GM12878 (cell line): ENCODE measurements around the gene HINFP. TPM values are rescaled to one million over a fixed set of nuclear protein-coding genes. Genes with fewer than 3 reads are reported as not detected.

Experiments
- ATAC-seq: fragments of 200-7000 bp; cut with Tn5 transposase; 3 replicates; pipeline ENCODE4 v1.9.1; 2020; ENCODE audit warnings: mild to moderate bottlenecking, moderate library complexity
- BruUV-seq: library from RNA; stranded (reverse); fragments of 400-500 nt; replicated peaks from 2 replicates; lab custom pipeline; 2021; lab: Mats Ljungman, UMichigan
- CTCF ChIA-PET: fragments of 300-600 bp; sonication (Branson Sonifier 250); formaldehyde crosslinking; extraction: SDS; loops from one replicate; lab custom pipeline; 2021; ENCODE audit warnings: inconsistent platforms; lab: Yijun Ruan, JAX
- POLR2A ChIA-PET: fragments of 350-600 bp; formaldehyde crosslinking; extraction: SDS; loops from one replicate; lab custom pipeline; 2021; ENCODE audit warnings: inconsistent platforms; lab: Charles Lee
- RAD21 ChIA-PET: fragments of 300-600 bp; sonication (Branson Sonifier 250); formaldehyde crosslinking; loops from one replicate; lab custom pipeline; 2023; ENCODE audit warnings: antibody characterized with exemption; ENCODE audit not compliant: unreplicated experiment; lab: Charles Lee
- SMC1A ChIA-PET: fragments of 300-600 bp; sonication (Branson Sonifier 250); formaldehyde crosslinking; loops from one replicate; lab custom pipeline; 2023; ENCODE audit not compliant: unreplicated experiment, uncharacterized antibody; lab: Charles Lee
- DNase-seq: peaks from one replicate; pipeline ENCODE4 v3.0.0-alpha.2; 2011; ENCODE audit warnings: low read depth, low spot score
- FAIRE-seq: peaks from 3 replicates; lab custom pipeline; 2011; peaks lifted over from hg19 to GRCh38; lab: Jason Lieb, UNC
- H2AFZ ChIP-seq: 2 replicates; pipeline ENCODE4 v1.6.0; 2011; ENCODE audit warnings: low read depth, low read length, control low read depth; ENCODE audit not compliant: control insufficient read depth
- H3K27ac ChIP-seq: 2 replicates; pipeline ENCODE4 v1.5.1; 2011; ENCODE audit warnings: control low read depth; ENCODE audit not compliant: control insufficient read depth, insufficient read depth
- H3K27me3 ChIP-seq, 2 experiments: replicated peaks in 1 of 2; 2 replicates each; pipeline versions ENCODE4 v1.6.0 to v1.6.1; 2011; ENCODE audit warnings: low read length in 1 of 2; ENCODE audit not compliant: control insufficient read depth in 2 of 2, insufficient read depth in 2 of 2
- H3K36me3 ChIP-seq, 2 experiments: 2 replicates each; pipeline ENCODE4 v1.5.1; 2011; ENCODE audit warnings: low read length in 1 of 2; ENCODE audit not compliant: control insufficient read depth in 2 of 2, insufficient read depth in 2 of 2
- H3K4me1 ChIP-seq: 2 replicates; pipeline ENCODE4 v1.6.1; 2011; ENCODE audit warnings: mild to moderate bottlenecking, low read length, moderate library complexity, mixed read lengths; ENCODE audit not compliant: control insufficient read depth, insufficient read depth
- H3K4me2 ChIP-seq: 2 replicates; pipeline ENCODE4 v1.6.0; 2011; ENCODE audit warnings: control low read depth; ENCODE audit not compliant: control insufficient read depth, insufficient read depth
- H3K4me3 ChIP-seq: fragments of 200-600 bp; sonication (generic); 2 replicates; pipeline ENCODE4 v1.5.1; 2016
- H3K79me2 ChIP-seq: 2 replicates; pipeline ENCODE4 v1.6.0; 2011; ENCODE audit warnings: low read length; ENCODE audit not compliant: control insufficient read depth, insufficient read depth
- H3K9ac ChIP-seq: 2 replicates; pipeline ENCODE4 v1.8.0; 2011; ENCODE audit warnings: low read length, control low read depth, mixed read lengths; ENCODE audit not compliant: control insufficient read depth, insufficient read depth
- H3K9me3 ChIP-seq: replicated peaks from 3 replicates; pipeline ENCODE4 v1.5.1; 2011; ENCODE audit warnings: mild to moderate bottlenecking, low read length; ENCODE audit not compliant: control insufficient read depth, insufficient read depth
- H4K20me1 ChIP-seq: 2 replicates; pipeline ENCODE4 v1.6.0; 2011; ENCODE audit not compliant: control insufficient read depth, insufficient read depth
- BRCA1 ChIP-seq: IDR thresholded peaks from 2 replicates; pipeline ENCODE4 v1.6.1; 2011; ENCODE audit warnings: low read depth, low read length, improper control_type of control experiment
- CTCF ChIP-seq, 3 experiments: IDR thresholded peaks in 2 of 3; conservative IDR thresholded peaks in 1 of 3; 2 replicates each; pipeline ENCODE4 v1.5.1; 2011; ENCODE audit warnings: low read depth in 3 of 3, low read length in 3 of 3, mild to moderate bottlenecking in 3 of 3, control low read depth in 2 of 3, moderate library complexity in 2 of 3, inconsistent platforms in 1 of 3, mixed read lengths in 1 of 3; ENCODE audit not compliant: control insufficient read depth in 2 of 3, insufficient read depth in 1 of 3; ENCODE audit errors: extremely low read depth in 1 of 3
- HDGF ChIP-seq: fragments of 450-650 bp; IDR thresholded peaks from 2 replicates; pipeline ENCODE4 v1.6.1; 2016; ENCODE audit warnings: antibody characterized with exemption
- POLR2A ChIP-seq: IDR thresholded peaks from 2 replicates; pipeline ENCODE4 v1.6.1; 2011; ENCODE audit warnings: low read depth, mild to moderate bottlenecking, low read length
- RELA ChIP-seq: fragments of 450-650 bp; IDR thresholded peaks from 2 replicates; pipeline ENCODE4 v1.8.0; 2014; ENCODE audit warnings: borderline replicate concordance; ENCODE audit not compliant: partially characterized antibody
- RUNX3 ChIP-seq: IDR thresholded peaks from 2 replicates; pipeline ENCODE4 v1.6.1; 2012; ENCODE audit warnings: low read length, inconsistent platforms
- SMC3 ChIP-seq: IDR thresholded peaks from 2 replicates; pipeline ENCODE4 v1.6.1; 2011; ENCODE audit warnings: low read length, improper control_type of control experiment, borderline replicate concordance
- ZBTB33 ChIP-seq: fragments of 450-650 bp; IDR thresholded peaks from 2 replicates; pipeline ENCODE4 v1.6.1; 2017; ENCODE audit warnings: mild to moderate bottlenecking
- WGBS: methylation state at CpG from one replicate; pipeline ENCODE4 v1.1.6; 2016; ENCODE audit warnings: low lambda C conversion rate; ENCODE audit not compliant: insufficient replicate concordance, insufficient coverage; ENCODE audit errors: missing lambda C conversion rate; 5-methylcytosine and 5-hydroxymethylcytosine counted together
- in situ Hi-C: fragments of 300-500 bp; cut with MboI; formaldehyde crosslinking; loops from 9 replicates; pipeline ENCODE4 v1.14.3; 2018; ENCODE audit warnings: mixed read lengths
- intact Hi-C: fragments of 100-400 bp; cut with micrococcal nuclease; formaldehyde crosslinking; loops from one replicate; pipeline ENCODE4 v1.14.2; 2022; ENCODE audit not compliant: unreplicated experiment
- polyA plus RNA-seq, 11 experiments: library from polyadenylated mRNA; depleted of rRNA in 4 of 11; unstranded in 6 of 11; stranded (reverse) in 5 of 11; fragments of >200 nt; fragmentation: Nextera tagmentation in 4 of 11; fragmentation: Illumina TruSeq in 1 of 11; extraction: Ambion mirVana in 4 of 11; extraction: Trizol in 1 of 11; gene quantifications; 1 replicate in 1 of 11; 2 replicates in 10 of 11; pipeline versions ENCODE4 v1.2.1 to v1.2.3, GENCODE V29; 2011 to 2016; ENCODE audit warnings: inconsistent platforms in 2 of 11, missing spikeins in 2 of 11, low read depth in 1 of 11
- total RNA-seq, 4 experiments: library from RNA; depleted of rRNA in 3 of 4; stranded (reverse); fragments of >200 nt in 3 of 4; fragmentation: Illumina TruSeq in 1 of 4; extraction: Trizol in 1 of 4; gene quantifications; 2 replicates each; pipeline versions ENCODE4 v1.2.1 to v1.2.3, GENCODE V29; 2013 to 2021

Gene HINFP
- total and polyA plus RNA-seq, 10 of the 15 experiments (the other 5 are each of a cell fraction or from before 2014, with no cell fraction given): 13.1 to 26.3 (median 18.6) TPM

GRCh38 chr11:119100994-119101758, 20.2 kb upstream of the HINFP start:
- 2% methylated on average over 29 of the region's 29 CpGs for WGBS

More at GRCh38 chr11:119100994-119101758, 20.2 kb upstream of the HINFP start:
- peaks cover 23% of the 10 kb centered on the region for H3K79me2 ChIP-seq
- ChIA-PET POLR2A (interaction anchor here (0.6 to 2.4 kb wide), 9 partner anchors 7 to 160 kb away, joined by 3 to 25 read pairs (median 4); partner anchors contain the start of genes HINFP, HMBS and VPS11), SMC1A (interaction anchor here (1.0 to 1.8 kb wide), 4 partner anchors 11 to 68 kb away, joined by 4 to 17 read pairs (median 4); partner anchors contain the start of genes HINFP, HMBS and NLRX1), RAD21 (interaction anchor here (0.6 to 1.7 kb wide), 7 partner anchors 15 to 285 kb away, joined by 3 to 22 read pairs (median 6); partner anchors contain the start of genes HINFP, HMBS and VPS11), CTCF (interaction anchor here (1.0 to 2.2 kb wide), 13 partner anchors 17 to 237 kb away, joined by 3 to 13 read pairs (median 4); partner anchors contain the start of genes CBL, HINFP and VPS11)
- in situ Hi-C loops (no loop called here), intact Hi-C loops (loop anchor here (5.0 kb wide), 2 partner anchors 84 to 174 kb away; partner anchors contain the start of genes BCL9L, RPS25 and TRAPPC4)
- H3K36me3 ChIP-seq: peaks cover 6 to 7% of the 10 kb centered on the region in 2 experiments; a peak in 3 of 4 replicates
- peak overlapping the region; percentile 96 for H2AFZ ChIP-seq
- peak overlapping the region; percentile 87 for H3K9ac ChIP-seq
- TF ChIP-seq ZBTB33 (no peak), HDGF (no peak), CTCF (IDR thresholded peaks at IDR 0.05 in 2 of 3, conservative IDR thresholded peaks at IDR 0.05 in 1 of 3; ENCODE audit: control insufficient read depth in 2 of 3, extremely low read depth in 1 of 3, insufficient read depth in 1 of 3, low read depth in 3 of 3, low read length in 3 of 3) (peak in 1 of 3 experiments; percentile 9; a peak in 1 of 6 replicates), SMC3 (0 out of 2 replicates have a peak, but pooled peaks have one; percentile 12), RELA (no peak), POLR2A (peak; percentile 59), BRCA1 (0 out of 2 replicates have a peak, but pooled peaks have one; percentile 15), RUNX3 (peak; percentile 24; the same call in 1 of the 2 replicates)
- no peaks in the 10 kb centered on the region for H4K20me1 ChIP-seq
- TSS peak; percentile 70 for BruUV-seq
- FAIRE-seq (no peak), DNase-seq (no peak), ATAC-seq (peak; percentile 68)
- H3K27me3 ChIP-seq: no peaks in the 10 kb centered on the region
- H3K27ac ChIP-seq: peak overlapping the region; percentile 96
- H3K4me2 ChIP-seq: peak overlapping the region; percentile 90
- H3K4me3 ChIP-seq: peak overlapping the region; percentile 97
- H3K4me1 ChIP-seq: peaks cover 21% of the 10 kb centered on the region
- H3K9me3 ChIP-seq: no peaks in the 10 kb centered on the region
